HEK293T (cell line): ENCODE results near the gene SLC37A2.

Source experiments
- ARNT ChIP-seq: fragments of 450-650 bp; IDR thresholded peaks from 2 replicates; pipeline ENCODE4 v1.6.1; 2017; ENCODE audit warnings: mild to moderate bottlenecking
- BHLHE40 ChIP-seq: fragments of 450-650 bp; IDR thresholded peaks from 2 replicates; pipeline ENCODE4 v1.6.1; 2016; ENCODE audit warnings: mild to moderate bottlenecking, moderate library complexity, borderline replicate concordance
- ELF4 ChIP-seq: fragments of 450-650 bp; IDR thresholded peaks from 2 replicates; pipeline ENCODE4 v1.6.1; 2017; ENCODE audit warnings: antibody characterized with exemption
- FOXA1 ChIP-seq: fragments of 450-650 bp; IDR thresholded peaks from 2 replicates; pipeline ENCODE4 v1.6.1; 2016; ENCODE audit warnings: mild to moderate bottlenecking
- FOXK2 ChIP-seq: fragments of 450-650 bp; IDR thresholded peaks from 2 replicates; pipeline ENCODE4 v1.6.1; 2016; ENCODE audit warnings: mild to moderate bottlenecking
- FOXM1 ChIP-seq: fragments of 450-650 bp; IDR thresholded peaks from 2 replicates; pipeline ENCODE4 v1.6.1; 2017; ENCODE audit warnings: mild to moderate bottlenecking, borderline replicate concordance
- HDGF ChIP-seq: fragments of 450-650 bp; IDR thresholded peaks from 2 replicates; pipeline ENCODE4 v1.6.1; 2017; ENCODE audit warnings: antibody characterized with exemption, borderline replicate concordance
- LEF1 ChIP-seq: fragments of 450-650 bp; IDR thresholded peaks from 2 replicates; pipeline ENCODE4 v1.6.1; 2017; ENCODE audit warnings: mild to moderate bottlenecking, borderline replicate concordance
- NFRKB ChIP-seq: fragments of 450-650 bp; IDR thresholded peaks from 2 replicates; pipeline ENCODE4 v1.6.1; 2016; ENCODE audit warnings: mild to moderate bottlenecking, moderate library complexity
- PKNOX1 ChIP-seq: fragments of 450-650 bp; IDR thresholded peaks from 2 replicates; pipeline ENCODE4 v1.6.1; 2016
- SP1 ChIP-seq: fragments of 450-650 bp; IDR thresholded peaks from 2 replicates; pipeline ENCODE4 v1.6.1; 2017
- SUZ12 ChIP-seq: fragments of 450-650 bp; IDR thresholded peaks from 2 replicates; pipeline ENCODE4 v1.6.1; 2016; ENCODE audit warnings: mild to moderate bottlenecking
- TARDBP ChIP-seq: fragments of 450-650 bp; IDR thresholded peaks from 2 replicates; pipeline ENCODE4 v1.6.1; 2016
- ZNF384 ChIP-seq: fragments of 450-650 bp; IDR thresholded peaks from 2 replicates; pipeline ENCODE4 v1.6.1; 2016

- no peak for TF ChIP-seq ELF4
- TF ChIP-seq FOXA1 = no peak
- TF ChIP-seq SUZ12 = no peak
- no peak for TF ChIP-seq FOXK2
- no peak for TF ChIP-seq ZNF384
- no peak for TF ChIP-seq TARDBP
- no peak for TF ChIP-seq BHLHE40
- TF ChIP-seq NFRKB = no peak
- no peak for TF ChIP-seq PKNOX1
- TF ChIP-seq SP1 = no peak
- peak; percentile 45; the same call in 1 of the 2 replicates for TF ChIP-seq FOXM1
- no peak for TF ChIP-seq HDGF
- TF ChIP-seq ARNT = no peak
- no peak for TF ChIP-seq LEF1
These were observed 731 bp upstream of the SLC37A2 start for GRCh38 chr11:125062218-125062930.
